Measurements from ENCODE around the gene HSPG2. TPM values are rescaled to one million over a fixed set of nuclear protein-coding genes. Genes with fewer than 3 reads are reported as not detected.

HSPG2 gene
- total and polyA plus RNA-seq, 2 of the 8 experiments (the other 6 are each of a cell fraction or from before 2014, with no cell fraction given) = 17.8 to 111 TPM

GRCh38 chr1:21873174-21873573, 63.9 kb downstream of the HSPG2 start:
- no peak overlapping the region for H2BK5ac ChIP-seq (ENCODE audit: low read depth, low read length)
- H2BK12ac ChIP-seq (ENCODE audit: low read depth, low read length) = no peak overlapping the region
- H3K4me3 ChIP-seq (ENCODE audit: extremely low read depth in 1 of 4, insufficient read depth in 2 of 4, low read depth in 3 of 4, low read length in 4 of 4) = no peak overlapping the region
- H3K36me3 ChIP-seq (ENCODE audit: control insufficient read depth in 2 of 4, insufficient read depth in 4 of 4, low read length in 3 of 4) = peaks cover 21 to 55% (median 43%) of the 10 kb centered on the region in 4 experiments; a peak in 7 of 8 replicates
- no peaks in the 10 kb centered on the region for H3K9me3 ChIP-seq (ENCODE audit: insufficient read depth in 2 of 2, low read depth in 1 of 2, low read length in 1 of 2)
- no peak overlapping the region for H3K14ac ChIP-seq (ENCODE audit: insufficient read length)
- no peak for DNase-seq (ENCODE audit: low read depth in 1 of 2, low spot score in 2 of 2)
- no peaks in the 10 kb centered on the region for H3K79me1 ChIP-seq (ENCODE audit: low read depth, low read length)
- no peak overlapping the region for H3K4ac ChIP-seq (replicated peaks; ENCODE audit: insufficient read length, low read depth, low read length)
- no peaks in the 10 kb centered on the region; a peak in 1 of 7 replicates for H3K27me3 ChIP-seq (replicated peaks in 1 of 4; ENCODE audit: control insufficient read depth in 3 of 4, extremely low read depth in 1 of 4, insufficient read depth in 3 of 4, low read length in 3 of 4)
- ChIA-PET POLR2A (ENCODE audit: partially characterized antibody) (no interaction called here), CTCF (ENCODE audit: partially characterized antibody) (interaction anchor here (0.7 kb wide), 1 partner anchor 9 kb away, joined by 3 read pairs; no protein-coding TSS in a partner anchor)
- no peak overlapping the region for H2BK120ac ChIP-seq (replicated peaks; ENCODE audit: low read depth, low read length)
- FAIRE-seq = no peak
- H3K9ac ChIP-seq (replicated peaks in 1 of 4; ENCODE audit: extremely low read depth in 1 of 4, low read depth in 3 of 4, low read length in 3 of 4) = no peak overlapping the region
- no peaks in the 10 kb centered on the region for H3K23me2 ChIP-seq (ENCODE audit: low read depth, low read length)
- no peak overlapping the region for H2BK20ac ChIP-seq (ENCODE audit: low read length)
- H3K56ac ChIP-seq (replicated peaks; ENCODE audit: insufficient read length, low read depth, low read length) = no peak overlapping the region
- no peak overlapping the region for H4K5ac ChIP-seq (ENCODE audit: insufficient read length, low read depth, low read length)
- no peak overlapping the region for H3K18ac ChIP-seq (ENCODE audit: extremely low read depth, low read length)
- no peak overlapping the region for H2AFZ ChIP-seq (ENCODE audit: low read length)
- peaks cover 0 to 5% of the 10 kb centered on the region in 2 experiments for H4K20me1 ChIP-seq (replicated peaks in 1 of 2; ENCODE audit: control insufficient read depth in 1 of 2, insufficient read depth in 2 of 2, low read length in 2 of 2)
- H2AK5ac ChIP-seq (ENCODE audit: low read depth, low read length) = no peak overlapping the region
- no peak overlapping the region for H3K4me2 ChIP-seq (ENCODE audit: insufficient read depth in 1 of 2, low read depth in 2 of 2, low read length in 2 of 2)
- no peak overlapping the region for H2BK15ac ChIP-seq (ENCODE audit: low read length)
- H4K8ac ChIP-seq (ENCODE audit: extremely low read depth, insufficient read depth, low read length) = no peak overlapping the region
- TF ChIP-seq JUN (IDR thresholded peaks at IDR 0.05; ENCODE audit: low read depth, low read length) = no peak
- H3K23ac ChIP-seq (ENCODE audit: insufficient read length) = no peak overlapping the region
- 89% methylated on average over 8 of the region's 8 CpGs; no CpG with 5 or more reads in 1 of the 2 experiments for WGBS, 2 experiments (ENCODE audit: extremely low coverage in 1 of 2, insufficient coverage in 1 of 2, insufficient read length in 1 of 2, insufficient replicate concordance in 2 of 2, low coverage in 1 of 2, low lambda C conversion rate in 2 of 2, missing lambda C conversion rate in 1 of 2)
- no peak overlapping the region for H4K91ac ChIP-seq (replicated peaks; ENCODE audit: insufficient read length, low read length)
- H3K4me1 ChIP-seq (replicated peaks in 1 of 4; ENCODE audit: control insufficient read depth in 3 of 4, insufficient read depth in 4 of 4, low read length in 3 of 4) = no peaks in the 10 kb centered on the region; a peak in 1 of 7 replicates
- no peak overlapping the region for H3K27ac ChIP-seq (ENCODE audit: low read depth, low read length)
- H3K79me2 ChIP-seq (ENCODE audit: control insufficient read depth in 1 of 2, insufficient read depth in 2 of 2, low read length in 2 of 2) = no peaks in the 10 kb centered on the region
